SK-N-SH (cell line): ENCODE data around the gene GDF2. TPM values are rescaled to one million over a fixed set of nuclear protein-coding genes. Genes with fewer than 3 reads are reported as not detected.

Source experiments
- CTCF ChIA-PET: fragments of 300-600, 350-600 bp; formaldehyde crosslinking; extraction: SDS; loops from one replicate; lab custom pipeline; 2021; lab: Yijun Ruan, JAX
- POLR2A ChIA-PET: fragments of 350-600 bp; sonication (Branson Sonifier 250); formaldehyde crosslinking; extraction: SDS; loops from one replicate; lab custom pipeline; 2020; ENCODE audit warnings: antibody characterized with exemption, inconsistent platforms; lab: Yijun Ruan, JAX
- DNase-seq: peaks from one replicate; pipeline ENCODE4 v3.0.0; 2012
- H2AFZ ChIP-seq: fragments of 200-600 bp; sonication (generic); 2 replicates; pipeline ENCODE4 v1.8.1; 2016; ENCODE audit warnings: antibody characterized with exemption, mild to moderate bottlenecking, low read depth
- H3F3A ChIP-seq: fragments of 200-600 bp; sonication (generic); replicated peaks from 2 replicates; pipeline ENCODE3; 2016; ENCODE audit warnings: antibody characterized with exemption, mild to moderate bottlenecking; ENCODE audit not compliant: insufficient read depth
- H3K27ac ChIP-seq, 2 experiments: fragments of 200-500 bp in 1 of 2; fragments of 200-600 bp in 1 of 2; sonication (Bioruptor generic) in 1 of 2; sonication (generic), shearing (Covaris generic) in 1 of 2; 2 replicates each; pipeline versions ENCODE4 v1.5.1 to v1.6.1; 2014 to 2016; ENCODE audit warnings: low read depth in 2 of 2, inconsistent platforms in 1 of 2, low read length in 1 of 2, mild to moderate bottlenecking in 1 of 2, mixed read lengths in 1 of 2
- H3K27me3 ChIP-seq: fragments of 200-600 bp; sonication (generic), shearing (Covaris generic); 2 replicates; pipeline ENCODE4 v1.6.1; 2016; ENCODE audit warnings: mixed run types; ENCODE audit not compliant: insufficient read depth
- H3K36me3 ChIP-seq, 2 experiments: fragments of 200-500 bp in 1 of 2; fragments of 200-600 bp in 1 of 2; sonication (Bioruptor generic) in 1 of 2; sonication (generic) in 1 of 2; replicated peaks in 1 of 2; 2 replicates each; pipeline versions ENCODE3 to v1.5.1; 2014 to 2016; ENCODE audit warnings: low read length in 1 of 2, mild to moderate bottlenecking in 1 of 2; ENCODE audit not compliant: insufficient read depth in 2 of 2, control insufficient read depth in 1 of 2
- H3K4me1 ChIP-seq, 2 experiments: fragments of 200-500 bp in 1 of 2; fragments of 200-600 bp in 1 of 2; sonication (Bioruptor generic) in 1 of 2; sonication (generic), shearing (Covaris generic) in 1 of 2; 2 replicates each; pipeline versions ENCODE4 v1.5.1 to v1.6.1; 2014 to 2016; ENCODE audit warnings: low read depth in 1 of 2, low read length in 1 of 2, mixed run types in 1 of 2; ENCODE audit not compliant: insufficient read depth in 2 of 2, control insufficient read depth in 1 of 2
- H3K4me2 ChIP-seq: fragments of 200-600 bp; sonication (generic), shearing (Covaris generic); 2 replicates; pipeline ENCODE4 v1.6.1; 2017; ENCODE audit warnings: mixed run types
- H3K4me3 ChIP-seq, 2 experiments: fragments of 200-500 bp in 1 of 2; fragments of 200-600 bp in 1 of 2; sonication (Bioruptor generic) in 1 of 2; sonication (generic), shearing (Covaris generic) in 1 of 2; 2 replicates each; pipeline versions ENCODE4 v1.5.1 to v1.8.1; 2014 to 2016; ENCODE audit warnings: low read depth in 2 of 2, inconsistent platforms in 1 of 2, low read length in 1 of 2, mild to moderate bottlenecking in 1 of 2, mixed read lengths in 1 of 2, moderate library complexity in 1 of 2
- H3K79me2 ChIP-seq: fragments of 200-600 bp; sonication (generic); 2 replicates; pipeline ENCODE4 v1.8.1; 2017; ENCODE audit warnings: mild to moderate bottlenecking; ENCODE audit not compliant: insufficient read depth
- H3K9ac ChIP-seq: fragments of 200-600 bp; sonication (generic); 2 replicates; pipeline ENCODE4 v1.6.1; 2017; ENCODE audit warnings: mixed run types
- H3K9me2 ChIP-seq: fragments of 200-600 bp; sonication (generic); 2 replicates; pipeline ENCODE4 v1.6.1; 2017; ENCODE audit warnings: mixed run types
- H3K9me3 ChIP-seq: fragments of 200-600 bp; sonication (generic); 2 replicates; pipeline ENCODE4 v1.6.1; 2017; ENCODE audit warnings: mixed run types, mild to moderate bottlenecking, moderate library complexity
- H4K20me1 ChIP-seq: fragments of 200-600 bp; sonication (generic); 2 replicates; pipeline ENCODE4 v1.6.1; 2017; ENCODE audit warnings: mild to moderate bottlenecking, mixed run types; ENCODE audit not compliant: insufficient read depth
- CHD2 ChIP-seq: fragments of 150-350 bp; IDR thresholded peaks from 2 replicates; pipeline ENCODE4 v1.6.1; 2018; ENCODE audit warnings: low read length; ENCODE audit not compliant: partially characterized antibody
- ELF1 ChIP-seq: IDR thresholded peaks from 2 replicates; pipeline ENCODE4 v1.4.0; 2012
- EZH2phosphoT487 ChIP-seq: fragments of 200-600 bp; sonication (generic); IDR thresholded peaks from 2 replicates; pipeline ENCODE4 v1.6.1; 2017; ENCODE audit warnings: low read depth, mixed run types, mild to moderate bottlenecking, antibody characterized with exemption, moderate library complexity, borderline replicate concordance
- GABPA ChIP-seq: IDR thresholded peaks from 2 replicates; pipeline ENCODE4 v1.4.0; 2012; ENCODE audit warnings: low read depth, mild to moderate bottlenecking
- GATA2 ChIP-seq: sonication (generic); formaldehyde crosslinking; IDR thresholded peaks from 2 replicates; pipeline ENCODE4 v1.5.0; 2020; ENCODE audit warnings: mild to moderate bottlenecking, missing genetic modification reagents
- NRF1 ChIP-seq: IDR thresholded peaks from 2 replicates; pipeline ENCODE4 v1.6.1; 2012; ENCODE audit warnings: low read depth, mild to moderate bottlenecking, low read length
- RCOR1 ChIP-seq: fragments of 150-350 bp; IDR thresholded peaks from 2 replicates; pipeline ENCODE4 v1.6.1; 2017; ENCODE audit warnings: antibody characterized with exemption, low read length
- RXRA ChIP-seq: IDR thresholded peaks from 2 replicates; pipeline ENCODE4 v1.4.0; 2012; ENCODE audit warnings: low read depth, mild to moderate bottlenecking, borderline replicate concordance
- SIN3A ChIP-seq: IDR thresholded peaks from 2 replicates; pipeline ENCODE4 v1.6.1; 2012; ENCODE audit warnings: low read depth, mild to moderate bottlenecking, low read length, moderate library complexity, borderline replicate concordance
- SMC3 ChIP-seq: IDR thresholded peaks from 2 replicates; pipeline ENCODE4 v1.6.1; 2012; ENCODE audit warnings: low read depth, low read length, improper control_type of control experiment
- TAF1 ChIP-seq: IDR thresholded peaks from 2 replicates; pipeline ENCODE4 v1.6.1; 2012; ENCODE audit warnings: low read depth, mild to moderate bottlenecking, low read length, moderate library complexity, borderline replicate concordance
- WGBS: methylation state at CpG from one replicate; pipeline ENCODE4 v1.1.6; 2017; ENCODE audit warnings: low lambda C conversion rate; 5-methylcytosine and 5-hydroxymethylcytosine counted together
- polyA plus RNA-seq, 3 experiments: library from polyadenylated mRNA; depleted of rRNA; stranded (reverse); fragments of >200 nt; gene quantifications; 2 replicates each; pipeline ENCODE4 v1.2.3, GENCODE V29; 2012
- TF ChIP-seq, protein P1 (sequence below): IDR thresholded peaks from 2 replicates; pipeline ENCODE4 v1.6.1; 2012; ENCODE audit warnings: mild to moderate bottlenecking, low read depth, low read length, moderate library complexity
- TF ChIP-seq, protein P2 (sequence below): IDR thresholded peaks from 2 replicates; pipeline ENCODE4 v1.4.0; 2012; ENCODE audit warnings: low read depth, borderline replicate concordance
- TF ChIP-seq, protein P3 (sequence below): IDR thresholded peaks from 2 replicates; pipeline ENCODE4 v1.4.0; 2012; ENCODE audit warnings: low read depth
- TF ChIP-seq, protein P4 (sequence below): fragments of 150-350 bp; IDR thresholded peaks from 2 replicates; pipeline ENCODE4 v1.6.1; 2017; ENCODE audit warnings: antibody characterized with exemption, low read length, low read depth, borderline replicate concordance
- TF ChIP-seq, protein P5 (sequence below): fragments of 150-350 bp; IDR thresholded peaks from 2 replicates; pipeline ENCODE4 v1.6.1; 2016; ENCODE audit warnings: mild to moderate bottlenecking, low read depth, low read length

GDF2 gene
- polyA plus RNA-seq, 1 of the 3 experiments (the other 2 are of a cell fraction): not detected

DNA sequence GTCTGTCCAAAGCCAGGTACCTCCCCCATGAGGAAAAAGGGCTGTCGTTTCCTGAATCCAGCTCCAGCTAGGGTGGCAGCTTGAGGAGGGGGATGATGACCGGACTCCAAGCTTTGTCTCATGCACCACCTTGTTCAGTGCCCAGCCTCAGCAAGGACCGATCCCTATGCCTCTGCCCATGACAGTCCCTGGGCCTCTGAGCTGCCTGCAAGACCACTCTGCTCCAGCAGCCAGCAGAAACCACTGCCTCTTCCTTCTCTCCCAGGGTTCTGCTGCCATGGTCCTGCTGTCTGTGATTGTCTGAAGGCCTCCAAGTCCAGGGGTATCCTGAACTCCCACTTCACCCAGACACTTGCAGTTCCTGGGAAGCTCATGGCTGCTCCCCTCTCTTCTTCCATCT lies 43.5 kb upstream of the GDF2 start:
- TF ChIP-seq, protein P1, sequence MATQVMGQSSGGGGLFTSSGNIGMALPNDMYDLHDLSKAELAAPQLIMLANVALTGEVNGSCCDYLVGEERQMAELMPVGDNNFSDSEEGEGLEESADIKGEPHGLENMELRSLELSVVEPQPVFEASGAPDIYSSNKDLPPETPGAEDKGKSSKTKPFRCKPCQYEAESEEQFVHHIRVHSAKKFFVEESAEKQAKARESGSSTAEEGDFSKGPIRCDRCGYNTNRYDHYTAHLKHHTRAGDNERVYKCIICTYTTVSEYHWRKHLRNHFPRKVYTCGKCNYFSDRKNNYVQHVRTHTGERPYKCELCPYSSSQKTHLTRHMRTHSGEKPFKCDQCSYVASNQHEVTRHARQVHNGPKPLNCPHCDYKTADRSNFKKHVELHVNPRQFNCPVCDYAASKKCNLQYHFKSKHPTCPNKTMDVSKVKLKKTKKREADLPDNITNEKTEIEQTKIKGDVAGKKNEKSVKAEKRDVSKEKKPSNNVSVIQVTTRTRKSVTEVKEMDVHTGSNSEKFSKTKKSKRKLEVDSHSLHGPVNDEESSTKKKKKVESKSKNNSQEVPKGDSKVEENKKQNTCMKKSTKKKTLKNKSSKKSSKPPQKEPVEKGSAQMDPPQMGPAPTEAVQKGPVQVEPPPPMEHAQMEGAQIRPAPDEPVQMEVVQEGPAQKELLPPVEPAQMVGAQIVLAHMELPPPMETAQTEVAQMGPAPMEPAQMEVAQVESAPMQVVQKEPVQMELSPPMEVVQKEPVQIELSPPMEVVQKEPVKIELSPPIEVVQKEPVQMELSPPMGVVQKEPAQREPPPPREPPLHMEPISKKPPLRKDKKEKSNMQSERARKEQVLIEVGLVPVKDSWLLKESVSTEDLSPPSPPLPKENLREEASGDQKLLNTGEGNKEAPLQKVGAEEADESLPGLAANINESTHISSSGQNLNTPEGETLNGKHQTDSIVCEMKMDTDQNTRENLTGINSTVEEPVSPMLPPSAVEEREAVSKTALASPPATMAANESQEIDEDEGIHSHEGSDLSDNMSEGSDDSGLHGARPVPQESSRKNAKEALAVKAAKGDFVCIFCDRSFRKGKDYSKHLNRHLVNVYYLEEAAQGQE: no peak
- TF ChIP-seq, protein P2, sequence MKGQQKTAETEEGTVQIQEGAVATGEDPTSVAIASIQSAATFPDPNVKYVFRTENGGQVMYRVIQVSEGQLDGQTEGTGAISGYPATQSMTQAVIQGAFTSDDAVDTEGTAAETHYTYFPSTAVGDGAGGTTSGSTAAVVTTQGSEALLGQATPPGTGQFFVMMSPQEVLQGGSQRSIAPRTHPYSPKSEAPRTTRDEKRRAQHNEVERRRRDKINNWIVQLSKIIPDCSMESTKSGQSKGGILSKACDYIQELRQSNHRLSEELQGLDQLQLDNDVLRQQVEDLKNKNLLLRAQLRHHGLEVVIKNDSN: no peak
- TF ChIP-seq ELF1 (no peak), SMC3 (no peak), GABPA (no peak)
- no peaks in the 10 kb centered on the region for H3K9me2 ChIP-seq
- H3K4me3 ChIP-seq: no peak overlapping the region
- no peak overlapping the region for H3K9ac ChIP-seq
- no peaks in the 10 kb centered on the region for H4K20me1 ChIP-seq
- no peak for DNase-seq
- H3K9me3 ChIP-seq: no peaks in the 10 kb centered on the region
- ChIA-PET CTCF (interaction anchor here (1.3 to 4.0 kb wide), 3 partner anchors 34 to 254 kb away, joined by 4 to 18 read pairs (median 7); no protein-coding TSS in a partner anchor), POLR2A (no interaction called here)
- H3K79me2 ChIP-seq: no peaks in the 10 kb centered on the region
- H3K4me1 ChIP-seq: peaks cover 0 to 14% of the 10 kb centered on the region in 2 experiments; a peak in 1 of 4 replicates
- no peaks in the 10 kb centered on the region for H3K27me3 ChIP-seq
- 60% methylated on average over 1 of the region's 3 CpGs for WGBS
- no peak overlapping the region for H3K4me2 ChIP-seq
- no peak overlapping the region for H2AFZ ChIP-seq
- no peaks in the 10 kb centered on the region for H3K36me3 ChIP-seq
- H3K27ac ChIP-seq: no peak overlapping the region
- H3F3A ChIP-seq: no peaks in the 10 kb centered on the region

DNA sequence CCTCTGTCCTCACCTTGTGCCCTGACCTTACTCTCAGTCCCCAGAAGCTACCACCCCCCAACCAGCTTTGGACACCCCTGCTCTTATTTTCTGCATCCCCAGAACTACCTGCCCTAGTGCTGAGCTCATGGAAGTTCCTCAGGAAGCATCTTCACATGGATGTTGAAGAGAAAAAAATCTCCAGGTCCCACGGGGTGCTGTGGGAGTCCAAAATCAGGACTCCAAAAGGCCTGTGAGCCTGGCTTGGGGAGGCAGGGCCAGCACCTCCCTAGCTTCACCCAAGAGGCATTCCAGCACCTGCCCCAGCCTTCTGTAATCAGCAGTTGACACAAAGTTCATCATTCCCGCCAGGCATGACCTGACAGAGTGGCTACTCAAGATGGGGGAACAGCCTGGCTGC lies 43.0 kb upstream of the GDF2 start:
- WGBS: 29% methylated on average over 1 of the region's 2 CpGs

More for the DNA sequence above, 43.0 kb upstream of the GDF2 start:
- no peak overlapping the region for H3K4me3 ChIP-seq
- H3K36me3 ChIP-seq: no peaks in the 10 kb centered on the region
- no peaks in the 10 kb centered on the region for H3F3A ChIP-seq
- no peak overlapping the region for H2AFZ ChIP-seq
- H3K9me3 ChIP-seq: no peaks in the 10 kb centered on the region
- H4K20me1 ChIP-seq: no peaks in the 10 kb centered on the region
- POLR2A ChIA-PET: no interaction called here
- no peaks in the 10 kb centered on the region for H3K79me2 ChIP-seq
- H3K27ac ChIP-seq: no peak overlapping the region
- CTCF ChIA-PET: interaction anchor here (0.7 to 4.0 kb wide), 4 partner anchors 30 to 254 kb away, joined by 3 to 18 read pairs (median 6); no protein-coding TSS in a partner anchor
- H3K4me2 ChIP-seq: no peak overlapping the region
- no peak for TF ChIP-seq NRF1
- no peak for TF ChIP-seq RXRA
- no peak for TF ChIP-seq TAF1
- TF ChIP-seq CHD2: no peak
- no peak for TF ChIP-seq GATA2 (CRISPR knock-in tag)
- TF ChIP-seq, protein P3, sequence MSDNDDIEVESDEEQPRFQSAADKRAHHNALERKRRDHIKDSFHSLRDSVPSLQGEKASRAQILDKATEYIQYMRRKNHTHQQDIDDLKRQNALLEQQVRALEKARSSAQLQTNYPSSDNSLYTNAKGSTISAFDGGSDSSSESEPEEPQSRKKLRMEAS: no peak
- TF ChIP-seq, protein P4, sequence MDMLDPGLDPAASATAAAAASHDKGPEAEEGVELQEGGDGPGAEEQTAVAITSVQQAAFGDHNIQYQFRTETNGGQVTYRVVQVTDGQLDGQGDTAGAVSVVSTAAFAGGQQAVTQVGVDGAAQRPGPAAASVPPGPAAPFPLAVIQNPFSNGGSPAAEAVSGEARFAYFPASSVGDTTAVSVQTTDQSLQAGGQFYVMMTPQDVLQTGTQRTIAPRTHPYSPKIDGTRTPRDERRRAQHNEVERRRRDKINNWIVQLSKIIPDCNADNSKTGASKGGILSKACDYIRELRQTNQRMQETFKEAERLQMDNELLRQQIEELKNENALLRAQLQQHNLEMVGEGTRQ: no peak
- TF ChIP-seq, protein P5, sequence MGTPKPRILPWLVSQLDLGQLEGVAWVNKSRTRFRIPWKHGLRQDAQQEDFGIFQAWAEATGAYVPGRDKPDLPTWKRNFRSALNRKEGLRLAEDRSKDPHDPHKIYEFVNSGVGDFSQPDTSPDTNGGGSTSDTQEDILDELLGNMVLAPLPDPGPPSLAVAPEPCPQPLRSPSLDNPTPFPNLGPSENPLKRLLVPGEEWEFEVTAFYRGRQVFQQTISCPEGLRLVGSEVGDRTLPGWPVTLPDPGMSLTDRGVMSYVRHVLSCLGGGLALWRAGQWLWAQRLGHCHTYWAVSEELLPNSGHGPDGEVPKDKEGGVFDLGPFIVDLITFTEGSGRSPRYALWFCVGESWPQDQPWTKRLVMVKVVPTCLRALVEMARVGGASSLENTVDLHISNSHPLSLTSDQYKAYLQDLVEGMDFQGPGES: no peak
- TF ChIP-seq EZH2phosphoT487: no peak
- no peak for TF ChIP-seq RCOR1
- TF ChIP-seq SIN3A: no peak
- no peak for TF ChIP-seq GABPA
- no peaks in the 10 kb centered on the region for H3K27me3 ChIP-seq
- no peak for DNase-seq
- no peak overlapping the region for H3K9ac ChIP-seq
- H3K4me1 ChIP-seq: peaks cover 0 to 17% of the 10 kb centered on the region in 2 experiments; a peak in 1 of 4 replicates
- no peaks in the 10 kb centered on the region for H3K9me2 ChIP-seq
